ENCODE results near the gene PCP4L1. TPM values are rescaled to one million over a fixed set of nuclear protein-coding genes. Genes with fewer than 3 reads are reported as not detected.

PCP4L1 gene
- total RNA-seq, 1 donor from 2014 or later = 0.69 TPM

DNA sequence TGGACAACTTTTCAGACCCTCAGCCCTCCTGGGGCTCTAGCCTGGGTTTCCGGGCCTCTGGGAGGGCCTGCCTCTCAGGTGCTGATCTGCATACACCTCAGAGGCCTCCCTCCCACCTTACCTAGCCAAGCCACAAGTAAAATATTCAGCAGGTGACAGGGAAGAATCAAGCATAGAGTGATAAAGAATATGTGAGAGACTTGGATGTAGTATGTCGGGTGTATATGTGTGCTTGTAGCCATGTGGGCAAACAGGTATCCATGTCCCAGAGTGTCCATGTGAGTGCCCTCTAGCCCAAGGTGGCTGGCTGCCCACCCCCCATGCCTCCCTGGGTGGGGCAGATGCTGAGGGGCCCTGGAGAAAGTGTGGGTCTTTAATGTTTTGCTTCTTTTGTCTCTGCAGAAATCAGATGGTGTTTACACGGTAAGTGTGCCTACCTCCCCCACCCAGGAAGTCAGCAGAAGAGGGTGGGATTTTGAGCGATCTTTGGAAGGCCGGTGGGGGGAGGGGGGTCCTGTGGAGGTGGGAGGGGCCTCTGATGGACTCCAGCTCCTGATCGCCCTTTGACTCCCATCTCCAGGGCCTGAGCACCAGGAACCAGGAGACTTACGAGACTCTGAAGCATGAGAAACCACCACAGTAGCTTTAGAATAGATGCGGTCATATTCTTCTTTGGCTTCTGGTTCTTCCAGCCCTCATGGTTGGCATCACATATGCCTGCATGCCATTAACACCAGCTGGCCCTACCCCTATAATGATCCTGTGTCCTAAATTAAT, 40.1 kb upstream of the PCP4L1 start:
- no peak overlapping the region for H3K27ac Mint-ChIP-seq

DNA sequence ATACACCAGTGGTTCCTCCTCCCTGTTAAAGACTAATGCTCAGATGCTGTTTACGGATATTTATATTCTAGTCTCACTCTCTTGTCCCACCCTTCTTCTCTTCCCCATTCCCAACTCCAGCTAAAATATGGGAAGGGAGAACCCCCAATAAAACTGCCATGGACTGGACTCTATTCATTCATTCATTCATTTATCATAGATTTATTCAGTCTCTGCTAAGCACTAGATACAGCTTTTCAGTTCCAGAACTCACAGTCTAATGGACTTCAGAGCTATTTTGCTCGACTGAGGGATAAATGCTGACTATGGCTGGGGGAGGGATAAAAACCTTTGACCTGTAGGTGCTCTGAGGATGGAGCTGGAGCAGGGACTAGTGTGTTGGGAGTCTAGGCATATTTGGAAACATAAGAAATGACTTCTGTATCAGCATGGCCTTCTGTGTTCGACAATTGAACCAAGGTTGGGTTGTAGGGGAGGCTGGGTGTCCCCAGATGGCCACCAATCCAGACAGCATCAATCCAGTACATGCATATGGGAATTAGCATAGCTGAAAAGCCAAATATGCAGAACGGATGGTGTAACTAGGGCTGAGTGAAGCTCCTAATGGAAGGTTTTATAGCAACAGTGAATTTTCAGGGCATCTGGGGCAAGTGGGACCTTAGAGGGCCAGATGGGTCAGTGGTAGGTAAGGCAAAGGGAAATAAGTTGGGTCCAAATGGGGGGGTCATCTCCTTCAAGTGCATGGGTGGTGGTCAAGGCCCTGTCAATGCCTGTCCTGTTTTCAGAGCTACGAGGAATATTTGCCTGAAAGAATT, 39.3 kb upstream of the PCP4L1 start:
- Histone ChIP-seq H3K36me3 (no peaks in the 10 kb centered on the region), H3F3A (ENCODE audit: low read depth) (peaks cover 14% of the 10 kb centered on the region), H3K9me3 (ENCODE audit: low read depth) (no peaks in the 10 kb centered on the region), H3K27me3 (no peaks in the 10 kb centered on the region), H3K79me2 (ENCODE audit: low read depth) (no peaks in the 10 kb centered on the region), H3K4me1 (peaks cover 6% of the 10 kb centered on the region), H3K9ac (no peak overlapping the region), H4K20me1 (ENCODE audit: low read depth) (no peaks in the 10 kb centered on the region), H3K4me2 (no peak overlapping the region), H2AFZ (replicated peaks) (no peak overlapping the region), H3K4me3 (no peak overlapping the region), H3K27ac (no peak overlapping the region)
- no peak overlapping the region for H3K27ac Mint-ChIP-seq
- peaks cover 13% of the 10 kb centered on the region for H3K4me1 Mint-ChIP-seq
- TF ChIP-seq EZH2 (IDR thresholded peaks at IDR 0.05) (no peak), EZH2phosphoT487 (IDR thresholded peaks at IDR 0.05) (no peak)
- TF ChIP-seq, protein P1, sequence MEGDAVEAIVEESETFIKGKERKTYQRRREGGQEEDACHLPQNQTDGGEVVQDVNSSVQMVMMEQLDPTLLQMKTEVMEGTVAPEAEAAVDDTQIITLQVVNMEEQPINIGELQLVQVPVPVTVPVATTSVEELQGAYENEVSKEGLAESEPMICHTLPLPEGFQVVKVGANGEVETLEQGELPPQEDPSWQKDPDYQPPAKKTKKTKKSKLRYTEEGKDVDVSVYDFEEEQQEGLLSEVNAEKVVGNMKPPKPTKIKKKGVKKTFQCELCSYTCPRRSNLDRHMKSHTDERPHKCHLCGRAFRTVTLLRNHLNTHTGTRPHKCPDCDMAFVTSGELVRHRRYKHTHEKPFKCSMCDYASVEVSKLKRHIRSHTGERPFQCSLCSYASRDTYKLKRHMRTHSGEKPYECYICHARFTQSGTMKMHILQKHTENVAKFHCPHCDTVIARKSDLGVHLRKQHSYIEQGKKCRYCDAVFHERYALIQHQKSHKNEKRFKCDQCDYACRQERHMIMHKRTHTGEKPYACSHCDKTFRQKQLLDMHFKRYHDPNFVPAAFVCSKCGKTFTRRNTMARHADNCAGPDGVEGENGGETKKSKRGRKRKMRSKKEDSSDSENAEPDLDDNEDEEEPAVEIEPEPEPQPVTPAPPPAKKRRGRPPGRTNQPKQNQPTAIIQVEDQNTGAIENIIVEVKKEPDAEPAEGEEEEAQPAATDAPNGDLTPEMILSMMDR (IDR thresholded peaks at IDR 0.05) = no peak
- no peaks in the 10 kb centered on the region for H3K9me3 Mint-ChIP-seq
- H3K36me3 Mint-ChIP-seq = peaks cover 7% of the 10 kb centered on the region
- no peak for DNase-seq (ENCODE audit: low spot score)
- peak overlapping the region; percentile 23 for H3K4me3 Mint-ChIP-seq
- H3K27me3 Mint-ChIP-seq (ENCODE audit: insufficient read depth, low read depth) = peaks cover 4% of the 10 kb centered on the region

More for the DNA sequence above, 40.1 kb upstream of the PCP4L1 start:
- Mint-ChIP-seq H3K4me1 (peaks cover 13% of the 10 kb centered on the region), H3K36me3 (peaks cover 13% of the 10 kb centered on the region), H3K27me3 (ENCODE audit: insufficient read depth, low read depth) (peaks cover 4% of the 10 kb centered on the region), H3K9me3 (no peaks in the 10 kb centered on the region), H3K4me3 (peak overlapping the region; percentile 23)
- Histone ChIP-seq H3K9ac (no peak overlapping the region), H3K4me1 (peaks cover 6% of the 10 kb centered on the region), H4K20me1 (ENCODE audit: low read depth) (no peaks in the 10 kb centered on the region), H3K27ac (no peak overlapping the region), H3F3A (ENCODE audit: low read depth) (peaks cover 18% of the 10 kb centered on the region), H3K36me3 (no peaks in the 10 kb centered on the region), H2AFZ (replicated peaks) (no peak overlapping the region), H3K4me3 (no peak overlapping the region), H3K4me2 (no peak overlapping the region), H3K27me3 (no peaks in the 10 kb centered on the region), H3K79me2 (ENCODE audit: low read depth) (no peaks in the 10 kb centered on the region), H3K9me3 (ENCODE audit: low read depth) (no peaks in the 10 kb centered on the region)
- no peak for DNase-seq (ENCODE audit: low spot score)
- no peak for TF ChIP-seq EZH2 (IDR thresholded peaks at IDR 0.05)
- TF ChIP-seq, protein P1 (IDR thresholded peaks at IDR 0.05) = no peak
- no peak for TF ChIP-seq EZH2phosphoT487 (IDR thresholded peaks at IDR 0.05)

DNA sequence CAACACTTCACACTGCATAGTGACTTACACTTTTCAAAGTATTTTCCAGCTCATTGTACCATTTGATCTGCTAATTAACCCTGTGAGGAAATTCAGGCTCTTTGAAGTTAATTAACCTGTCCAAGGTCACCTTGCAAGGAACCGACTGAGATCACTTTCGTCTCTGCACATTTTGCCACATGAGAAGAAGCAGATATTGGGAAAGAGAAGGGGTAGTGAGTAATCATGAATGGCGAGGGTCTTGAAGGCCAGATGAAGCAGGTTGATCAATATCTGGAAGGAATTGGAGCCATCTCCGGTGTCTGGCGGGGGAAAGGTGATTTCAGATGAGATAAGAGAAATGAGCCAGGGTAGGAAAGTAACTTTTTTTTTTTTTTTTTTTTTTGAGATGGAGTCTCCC, 38.5 kb upstream of the PCP4L1 start:
- Histone ChIP-seq H3K4me3 (no peak overlapping the region), H3K79me2 (ENCODE audit: low read depth) (no peaks in the 10 kb centered on the region), H2AFZ (replicated peaks) (no peak overlapping the region), H3F3A (ENCODE audit: low read depth) (peaks cover 9% of the 10 kb centered on the region), H3K4me2 (no peak overlapping the region), H3K36me3 (no peaks in the 10 kb centered on the region), H3K27ac (no peak overlapping the region), H3K4me1 (peaks cover 6% of the 10 kb centered on the region), H3K9ac (no peak overlapping the region), H3K9me3 (ENCODE audit: low read depth) (no peaks in the 10 kb centered on the region), H3K27me3 (no peaks in the 10 kb centered on the region), H4K20me1 (ENCODE audit: low read depth) (no peaks in the 10 kb centered on the region)
- TF ChIP-seq EZH2phosphoT487 (IDR thresholded peaks at IDR 0.05) (no peak), EZH2 (IDR thresholded peaks at IDR 0.05) (no peak)
- TF ChIP-seq, protein P1 (IDR thresholded peaks at IDR 0.05) = no peak
- Mint-ChIP-seq H3K4me3 (no peak overlapping the region), H3K9me3 (no peaks in the 10 kb centered on the region), H3K36me3 (peaks cover 3% of the 10 kb centered on the region), H3K27me3 (ENCODE audit: insufficient read depth, low read depth) (peaks cover 7% of the 10 kb centered on the region), H3K27ac (no peak overlapping the region), H3K4me1 (peaks cover 13% of the 10 kb centered on the region)
- DNase-seq (ENCODE audit: low spot score) = no peak

Data from neural progenitor cell (in vitro differentiated cells).